ENCODE results near the gene DAB2IP. TPM values are rescaled to one million over a fixed set of nuclear protein-coding genes. Genes with fewer than 3 reads are reported as not detected.

DAB2IP gene
- total RNA-seq, 2 donors from 2014 or later, result 70.7 to 71.0 TPM

DNA sequence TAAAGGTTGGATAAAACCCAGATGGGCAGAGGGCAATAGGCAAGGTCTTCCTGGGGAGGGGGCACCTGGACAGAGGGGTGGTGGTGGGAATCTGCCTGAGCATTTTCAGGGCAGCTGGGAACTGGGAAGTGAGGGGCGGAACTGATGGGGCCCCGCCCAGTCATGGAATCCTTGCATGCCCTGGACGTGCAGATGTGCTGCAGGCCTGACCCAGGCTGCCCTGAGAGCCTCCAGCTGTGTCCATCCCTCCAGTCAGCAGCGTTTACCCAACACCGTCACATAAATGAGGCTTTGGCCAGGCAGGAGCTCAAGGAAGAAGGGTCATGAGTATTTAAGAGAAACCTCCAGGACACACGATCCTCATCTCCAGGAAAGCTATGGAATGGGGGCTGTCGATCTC is 70.3 kb downstream of the DAB2IP start:
- Histone ChIP-seq H3K36me3 (ENCODE audit: control insufficient read depth, insufficient read depth, low read length) (no peaks in the 10 kb centered on the region), H3K9ac (ENCODE audit: extremely low read depth, low read length, poor library complexity, severe bottlenecking) (no peak overlapping the region), H3K4me1 (ENCODE audit: control insufficient read depth, insufficient read depth, low read length) (no peaks in the 10 kb centered on the region), H3K9me3 (ENCODE audit: control insufficient read depth, low read length) (no peaks in the 10 kb centered on the region), H3K4me3 (ENCODE audit: low read length) (no peak overlapping the region), H3K27me3 (ENCODE audit: control insufficient read depth, insufficient read depth, low read length, poor library complexity, severe bottlenecking) (no peaks in the 10 kb centered on the region), H3K27ac (ENCODE audit: low read depth, low read length) (no peak overlapping the region)
- H3K4me3 Mint-ChIP-seq, result no peak overlapping the region
- H3K9me3 Mint-ChIP-seq, result no peaks in the 10 kb centered on the region
- WGBS, 2 experiments (ENCODE audit: insufficient coverage in 1 of 2, insufficient read length in 1 of 2), result 86 to 93% methylated on average over 5 to 7 of the region's 7 CpGs
- DNase-seq, result no peak
- H3K4me1 Mint-ChIP-seq, result peaks cover 33% of the 10 kb centered on the region
- H3K36me3 Mint-ChIP-seq (ENCODE audit: low read depth), result no peaks in the 10 kb centered on the region
- no peaks in the 10 kb centered on the region for H3K27me3 Mint-ChIP-seq (ENCODE audit: insufficient read depth)
- H3K27ac Mint-ChIP-seq, result no peak overlapping the region
- TF ChIP-seq, protein P1, sequence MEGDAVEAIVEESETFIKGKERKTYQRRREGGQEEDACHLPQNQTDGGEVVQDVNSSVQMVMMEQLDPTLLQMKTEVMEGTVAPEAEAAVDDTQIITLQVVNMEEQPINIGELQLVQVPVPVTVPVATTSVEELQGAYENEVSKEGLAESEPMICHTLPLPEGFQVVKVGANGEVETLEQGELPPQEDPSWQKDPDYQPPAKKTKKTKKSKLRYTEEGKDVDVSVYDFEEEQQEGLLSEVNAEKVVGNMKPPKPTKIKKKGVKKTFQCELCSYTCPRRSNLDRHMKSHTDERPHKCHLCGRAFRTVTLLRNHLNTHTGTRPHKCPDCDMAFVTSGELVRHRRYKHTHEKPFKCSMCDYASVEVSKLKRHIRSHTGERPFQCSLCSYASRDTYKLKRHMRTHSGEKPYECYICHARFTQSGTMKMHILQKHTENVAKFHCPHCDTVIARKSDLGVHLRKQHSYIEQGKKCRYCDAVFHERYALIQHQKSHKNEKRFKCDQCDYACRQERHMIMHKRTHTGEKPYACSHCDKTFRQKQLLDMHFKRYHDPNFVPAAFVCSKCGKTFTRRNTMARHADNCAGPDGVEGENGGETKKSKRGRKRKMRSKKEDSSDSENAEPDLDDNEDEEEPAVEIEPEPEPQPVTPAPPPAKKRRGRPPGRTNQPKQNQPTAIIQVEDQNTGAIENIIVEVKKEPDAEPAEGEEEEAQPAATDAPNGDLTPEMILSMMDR (conservative IDR thresholded peaks at IDR 0.05), result no peak

DNA sequence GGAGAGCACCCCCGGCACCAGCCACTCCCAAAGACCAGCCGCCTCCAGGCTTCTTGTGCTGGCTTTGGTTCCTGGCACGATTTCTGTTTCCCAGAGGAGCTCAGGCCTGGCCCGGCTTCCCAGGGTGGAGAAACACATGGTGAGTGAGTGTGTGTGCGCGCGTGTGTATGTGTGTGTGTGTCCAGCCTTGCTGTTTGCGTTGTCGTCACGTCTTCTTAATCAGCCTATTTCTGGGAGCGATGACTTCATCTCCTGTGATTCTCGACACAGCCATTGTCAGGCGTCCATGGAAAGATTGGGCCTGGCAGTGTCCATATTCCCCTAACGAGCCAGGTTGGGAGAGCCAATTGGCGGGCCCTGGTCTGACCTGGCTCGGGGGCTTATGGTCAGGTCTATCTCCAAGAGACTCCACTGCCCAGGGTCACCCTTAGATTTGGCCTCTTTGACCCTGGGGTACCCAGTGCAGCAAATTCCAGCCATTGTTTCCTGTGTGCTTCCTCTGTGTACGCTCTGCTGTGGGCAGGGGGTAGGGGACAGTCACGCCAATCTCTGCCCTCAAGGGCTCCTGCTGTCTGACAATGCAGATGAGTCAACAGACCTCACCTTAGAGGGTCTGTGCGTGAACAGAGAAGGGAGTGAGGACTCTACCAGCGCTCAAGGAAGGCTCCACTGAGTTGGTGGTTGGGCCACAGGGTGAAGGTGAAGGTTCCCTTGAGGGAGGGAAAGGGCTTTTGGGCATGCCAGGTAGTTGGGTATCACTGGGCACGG is 73.8 kb downstream of the DAB2IP start:
- 93 to 94% methylated on average over 19 to 21 of the region's 21 CpGs for WGBS, 2 experiments (ENCODE audit: insufficient coverage in 1 of 2, insufficient read length in 1 of 2)
- Histone ChIP-seq H3K9me3 (ENCODE audit: control insufficient read depth, low read length) (no peaks in the 10 kb centered on the region), H3K27ac (ENCODE audit: low read depth, low read length) (no peak overlapping the region), H3K36me3 (ENCODE audit: control insufficient read depth, insufficient read depth, low read length) (no peaks in the 10 kb centered on the region), H3K4me3 (ENCODE audit: low read length) (no peak overlapping the region), H3K4me1 (ENCODE audit: control insufficient read depth, insufficient read depth, low read length) (no peaks in the 10 kb centered on the region), H3K9ac (ENCODE audit: extremely low read depth, low read length, poor library complexity, severe bottlenecking) (no peak overlapping the region), H3K27me3 (ENCODE audit: control insufficient read depth, insufficient read depth, low read length, poor library complexity, severe bottlenecking) (no peaks in the 10 kb centered on the region)
- Mint-ChIP-seq H3K4me1 (peaks cover 38% of the 10 kb centered on the region), H3K9me3 (no peaks in the 10 kb centered on the region), H3K4me3 (no peak overlapping the region), H3K36me3 (ENCODE audit: low read depth) (no peaks in the 10 kb centered on the region), H3K27ac (no peak overlapping the region), H3K27me3 (ENCODE audit: insufficient read depth) (no peaks in the 10 kb centered on the region)
- no peak for DNase-seq
- TF ChIP-seq, protein P1 (conservative IDR thresholded peaks at IDR 0.05), result no peak

DNA sequence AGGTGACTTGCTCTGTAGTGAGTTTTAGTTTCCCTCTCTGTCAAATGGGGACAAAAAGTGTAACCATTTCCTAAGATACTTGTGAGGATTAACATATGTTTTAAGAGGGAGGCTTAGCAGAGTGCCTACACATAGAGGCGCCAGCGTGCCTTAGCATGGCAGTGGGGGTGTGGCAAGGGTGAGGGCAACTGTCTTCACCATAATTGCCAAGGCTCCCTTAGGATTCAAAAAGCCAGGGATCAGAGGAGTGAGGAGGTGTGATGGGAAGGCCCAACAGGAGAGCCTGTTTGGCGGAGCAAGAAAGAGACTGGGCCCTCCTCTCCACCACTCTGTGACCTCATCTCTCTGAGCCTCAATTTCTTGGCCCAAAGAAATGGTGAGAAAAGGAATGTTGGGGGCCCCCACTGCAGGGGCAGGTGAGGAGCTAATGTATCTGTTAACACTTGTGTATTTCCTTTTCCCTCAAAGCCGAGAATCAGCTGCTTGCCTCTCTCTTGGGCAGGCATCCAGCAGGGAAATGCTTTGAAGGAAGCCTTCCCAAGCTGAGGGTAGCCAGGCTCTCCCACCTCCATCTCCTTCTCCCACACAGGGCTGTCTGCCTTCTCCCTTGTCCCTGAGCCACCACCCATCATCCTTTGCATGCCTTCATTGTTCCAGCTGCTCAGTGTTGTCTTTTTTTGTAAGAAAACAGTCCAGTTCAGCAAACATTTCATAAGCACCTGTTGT is 76.0 kb downstream of the DAB2IP start:
- 89 to 96% methylated on average over 3 to 4 of the region's 4 CpGs for WGBS, 2 experiments (ENCODE audit: insufficient coverage in 1 of 2, insufficient read length in 1 of 2)
- H3K4me1 Mint-ChIP-seq, result peaks cover 28% of the 10 kb centered on the region
- H3K9ac ChIP-seq (ENCODE audit: extremely low read depth, low read length, poor library complexity, severe bottlenecking), result no peak overlapping the region
- TF ChIP-seq, protein P1 (conservative IDR thresholded peaks at IDR 0.05), result no peak
- H3K27ac Mint-ChIP-seq, result peak overlapping the region; percentile 26
- no peaks in the 10 kb centered on the region for H3K36me3 Mint-ChIP-seq (ENCODE audit: low read depth)
- H3K36me3 ChIP-seq (ENCODE audit: control insufficient read depth, insufficient read depth, low read length), result no peaks in the 10 kb centered on the region
- no peak overlapping the region for H3K4me3 Mint-ChIP-seq
- H3K4me3 ChIP-seq (ENCODE audit: low read length), result no peak overlapping the region
- H3K27me3 Mint-ChIP-seq (ENCODE audit: insufficient read depth), result no peaks in the 10 kb centered on the region
- H3K27me3 ChIP-seq (ENCODE audit: control insufficient read depth, insufficient read depth, low read length, poor library complexity, severe bottlenecking), result no peaks in the 10 kb centered on the region
- no peak for DNase-seq
- H3K4me1 ChIP-seq (ENCODE audit: control insufficient read depth, insufficient read depth, low read length), result no peaks in the 10 kb centered on the region
- no peak overlapping the region for H3K27ac ChIP-seq (ENCODE audit: low read depth, low read length)
- H3K9me3 Mint-ChIP-seq, result no peaks in the 10 kb centered on the region
- no peaks in the 10 kb centered on the region for H3K9me3 ChIP-seq (ENCODE audit: control insufficient read depth, low read length)
